ENCODE measurements around the gene MRPL28. TPM values are rescaled to one million over a fixed set of nuclear protein-coding genes. Genes with fewer than 3 reads are reported as not detected.
A peak's percentile ranks its signal among the peaks of the same experiment; 100 is the strongest.

MRPL28 gene
- polyA plus RNA-seq, 1 donor = 55.6 TPM

- peaks cover 63% of the 10 kb centered on the region for H3K36me3 ChIP-seq (ENCODE audit: control insufficient read depth, insufficient read depth, low read length)
- 100% methylated on average over 3 of the region's 5 CpGs for WGBS (ENCODE audit: insufficient coverage, low lambda C conversion rate)
Measured at GRCh38 chr16:373020-373598, 2.8 kb upstream of the MRPL28 start.

DNA sequence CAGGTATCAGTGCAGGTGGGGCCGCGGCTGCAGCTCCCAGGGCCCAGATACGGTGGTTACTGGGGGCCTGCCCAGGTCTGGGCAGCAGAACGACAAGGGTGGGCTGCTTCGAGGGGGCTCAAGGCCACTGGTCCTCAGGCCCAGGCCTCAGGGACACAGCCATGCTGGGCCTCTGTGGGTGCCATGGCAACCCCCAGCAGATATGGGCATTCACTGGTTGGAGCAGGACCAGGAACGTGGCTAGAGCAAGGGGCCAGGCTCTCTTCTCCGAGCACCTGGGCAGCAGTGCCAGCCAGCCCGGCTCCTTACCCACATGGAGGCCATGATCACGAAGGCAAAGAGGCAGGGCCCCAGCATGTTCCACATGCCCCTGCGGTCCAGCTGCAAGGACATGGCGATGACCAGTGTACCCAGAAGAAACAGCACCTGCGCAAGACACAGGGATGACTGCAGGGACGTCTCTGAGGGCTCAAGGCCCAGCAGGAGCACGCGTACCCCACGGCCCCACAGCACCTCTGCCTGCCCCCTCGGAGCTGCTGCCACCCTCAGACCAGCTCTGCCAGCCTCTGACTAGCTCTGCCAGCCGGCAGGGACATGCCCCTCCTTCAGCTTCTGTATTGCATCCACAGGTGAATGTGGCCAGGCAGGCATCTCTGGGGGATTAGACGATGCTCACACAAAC, 2.1 kb upstream of the MRPL28 start:
- no CpG with 5 or more reads among the region's 19 CpGs for WGBS (ENCODE audit: insufficient coverage, low lambda C conversion rate)
- peaks cover 3% of the 10 kb centered on the region for H3K9me3 ChIP-seq (ENCODE audit: control insufficient read depth, low read depth, low read length)
- peaks cover 70% of the 10 kb centered on the region for H3K36me3 ChIP-seq (ENCODE audit: control insufficient read depth, insufficient read depth, low read length)
- H3K4me1 ChIP-seq (ENCODE audit: control insufficient read depth, insufficient read depth, low read length) = peaks cover 12% of the 10 kb centered on the region
- H3K4me3 ChIP-seq (ENCODE audit: low read length) = no peak overlapping the region
- H3K27ac ChIP-seq (ENCODE audit: low read length) = no peak overlapping the region
- no peaks in the 10 kb centered on the region for H3K27me3 ChIP-seq (ENCODE audit: control insufficient read depth, insufficient read depth, low read length)
- no peak for DNase-seq

More at GRCh38 chr16:373020-373598, 2.8 kb upstream of the MRPL28 start:
- DNase-seq = no peak
- H3K4me1 ChIP-seq (ENCODE audit: control insufficient read depth, insufficient read depth, low read length) = peaks cover 12% of the 10 kb centered on the region
- no peak overlapping the region for H3K27ac ChIP-seq (ENCODE audit: low read length)
- no peak overlapping the region for H3K4me3 ChIP-seq (ENCODE audit: low read length)
- H3K9me3 ChIP-seq (ENCODE audit: control insufficient read depth, low read depth, low read length) = peaks cover 3% of the 10 kb centered on the region
- H3K27me3 ChIP-seq (ENCODE audit: control insufficient read depth, insufficient read depth, low read length) = no peaks in the 10 kb centered on the region

GRCh38 chr16:371515-372301, 1.4 kb upstream of the MRPL28 start:
- no peaks in the 10 kb centered on the region for H3K27me3 ChIP-seq (ENCODE audit: control insufficient read depth, insufficient read depth, low read length)
- no peak overlapping the region for H3K27ac ChIP-seq (ENCODE audit: low read length)
- peaks cover 12% of the 10 kb centered on the region for H3K4me1 ChIP-seq (ENCODE audit: control insufficient read depth, insufficient read depth, low read length)
- H3K36me3 ChIP-seq (ENCODE audit: control insufficient read depth, insufficient read depth, low read length) = peaks cover 69% of the 10 kb centered on the region
- no peak for DNase-seq
- no CpG with 5 or more reads among the region's 31 CpGs for WGBS (ENCODE audit: insufficient coverage, low lambda C conversion rate)
- no peak overlapping the region for H3K4me3 ChIP-seq (ENCODE audit: low read length)
- H3K9me3 ChIP-seq (ENCODE audit: control insufficient read depth, low read depth, low read length) = no peaks in the 10 kb centered on the region

- H3K27me3 ChIP-seq (ENCODE audit: control insufficient read depth, insufficient read depth, low read length) = no peaks in the 10 kb centered on the region
- peaks cover 66% of the 10 kb centered on the region for H3K36me3 ChIP-seq (ENCODE audit: control insufficient read depth, insufficient read depth, low read length)
- no peak for DNase-seq
- H3K4me3 ChIP-seq (ENCODE audit: low read length) = no peak overlapping the region
- no peaks in the 10 kb centered on the region for H3K9me3 ChIP-seq (ENCODE audit: control insufficient read depth, low read depth, low read length)
- peaks cover 12% of the 10 kb centered on the region for H3K4me1 ChIP-seq (ENCODE audit: control insufficient read depth, insufficient read depth, low read length)
- no peak overlapping the region for H3K27ac ChIP-seq (ENCODE audit: low read length)
- no CpG with 5 or more reads among the region's 10 CpGs for WGBS (ENCODE audit: insufficient coverage, low lambda C conversion rate)
Measured at GRCh38 chr16:370979-371514, 709 bp upstream of the MRPL28 start.

GRCh38 chr16:369866-370436, 387 bp downstream of the MRPL28 start:
- DNase-seq = peak in 1 of 2 donors; percentile 27

GRCh38 chr16:369275-369865, 968 bp downstream of the MRPL28 start:
- no peak for DNase-seq
- peak overlapping the region; percentile 16 for H3K4me3 ChIP-seq (ENCODE audit: low read length)
- peaks cover 6% of the 10 kb centered on the region for H3K27me3 ChIP-seq (ENCODE audit: control insufficient read depth, insufficient read depth, low read length)
- H3K27ac ChIP-seq (ENCODE audit: low read length) = no peak overlapping the region
- WGBS (ENCODE audit: insufficient coverage, low lambda C conversion rate) = 60% methylated on average over 1 of the region's 20 CpGs
- H3K4me1 ChIP-seq (ENCODE audit: control insufficient read depth, insufficient read depth, low read length) = peaks cover 15% of the 10 kb centered on the region
- peaks cover 52% of the 10 kb centered on the region for H3K36me3 ChIP-seq (ENCODE audit: control insufficient read depth, insufficient read depth, low read length)
- H3K9me3 ChIP-seq (ENCODE audit: control insufficient read depth, low read depth, low read length) = no peaks in the 10 kb centered on the region

More at GRCh38 chr16:369866-370436, 387 bp downstream of the MRPL28 start:
- WGBS (ENCODE audit: insufficient coverage, low lambda C conversion rate) = no CpG with 5 or more reads among the region's 44 CpGs
- Histone ChIP-seq H3K36me3 (ENCODE audit: control insufficient read depth, insufficient read depth, low read length) (peaks cover 58% of the 10 kb centered on the region), H3K27ac (ENCODE audit: low read length) (no peak overlapping the region), H3K4me1 (ENCODE audit: control insufficient read depth, insufficient read depth, low read length) (peaks cover 12% of the 10 kb centered on the region), H3K4me3 (ENCODE audit: low read length) (peak overlapping the region; percentile 16), H3K27me3 (ENCODE audit: control insufficient read depth, insufficient read depth, low read length) (no peaks in the 10 kb centered on the region), H3K9me3 (ENCODE audit: control insufficient read depth, low read depth, low read length) (no peaks in the 10 kb centered on the region)

DNA sequence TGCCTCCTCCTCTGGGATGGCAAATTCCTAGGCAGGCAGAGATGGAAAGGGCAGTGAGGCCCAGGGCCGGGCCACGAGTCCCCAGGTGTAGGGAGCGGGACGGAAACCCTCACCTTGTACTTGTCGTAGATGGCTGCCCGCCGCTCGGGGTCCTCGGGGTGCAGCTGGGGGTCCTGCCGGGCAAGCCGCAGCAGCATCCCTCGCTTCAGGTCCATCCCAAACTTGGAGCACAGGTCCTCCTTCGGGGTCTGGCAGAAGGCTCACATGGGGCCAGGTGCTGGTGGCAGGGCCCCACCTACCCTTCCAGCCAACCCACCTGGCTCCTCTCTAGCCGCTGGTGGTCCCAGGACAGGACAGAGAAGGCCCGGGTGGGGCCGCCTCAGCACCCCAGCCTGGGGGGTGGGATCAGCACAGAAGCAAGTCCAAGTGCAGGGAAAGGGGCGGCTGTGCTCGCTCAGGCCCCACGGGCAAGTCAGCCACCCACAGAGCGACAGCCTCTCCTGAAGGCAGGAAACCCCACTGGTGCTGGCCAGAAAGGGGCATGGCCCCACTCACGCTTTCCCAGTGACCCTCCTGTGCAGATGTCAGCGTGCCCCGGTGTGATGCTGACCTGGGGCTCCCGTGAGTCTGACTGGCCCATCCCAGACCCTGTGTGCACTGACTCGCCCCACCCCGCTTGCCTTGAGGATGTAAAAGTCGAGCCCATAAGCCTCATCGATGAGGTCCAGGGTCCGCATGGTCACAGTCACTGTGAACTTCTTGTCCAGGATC, 1.8 kb downstream of the MRPL28 start:
- Histone ChIP-seq H3K9me3 (ENCODE audit: control insufficient read depth, low read depth, low read length) (no peaks in the 10 kb centered on the region), H3K36me3 (ENCODE audit: control insufficient read depth, insufficient read depth, low read length) (peaks cover 46% of the 10 kb centered on the region), H3K27me3 (ENCODE audit: control insufficient read depth, insufficient read depth, low read length) (peaks cover 8% of the 10 kb centered on the region), H3K4me3 (ENCODE audit: low read length) (no peak overlapping the region), H3K27ac (ENCODE audit: low read length) (no peak overlapping the region), H3K4me1 (ENCODE audit: control insufficient read depth, insufficient read depth, low read length) (peaks cover 15% of the 10 kb centered on the region)
- no peak for DNase-seq
- WGBS (ENCODE audit: insufficient coverage, low lambda C conversion rate) = 80% methylated on average over 1 of the region's 29 CpGs

DNA sequence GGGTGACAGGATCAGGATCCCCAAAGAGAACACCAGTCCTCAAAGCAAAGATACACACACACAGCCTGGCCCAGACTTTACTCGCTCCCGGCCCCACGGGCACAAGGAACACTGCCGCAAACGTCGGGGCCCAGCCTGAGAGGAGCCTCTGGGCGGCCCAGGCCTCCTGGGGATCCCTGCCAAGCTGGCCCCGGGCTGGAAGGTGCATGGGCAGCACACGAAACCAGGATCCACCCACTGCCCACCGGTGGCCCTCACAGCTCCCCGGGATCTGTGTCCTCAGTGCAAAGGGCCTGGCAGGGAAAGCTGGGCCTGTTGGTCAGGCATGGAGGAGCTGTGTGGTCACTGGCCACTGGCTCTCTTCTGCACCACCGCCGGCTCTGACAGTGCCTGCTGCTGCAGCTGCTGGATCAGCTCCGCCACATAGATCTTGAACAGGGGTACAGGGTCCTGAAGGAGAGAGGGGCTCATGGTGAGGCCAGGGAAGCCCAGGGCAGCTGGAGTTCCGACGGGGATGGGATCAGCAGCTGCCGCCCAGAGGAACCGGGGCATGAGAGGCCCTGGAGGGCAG, 2.9 kb downstream of the MRPL28 start:
- peaks cover 15% of the 10 kb centered on the region for H3K4me1 ChIP-seq (ENCODE audit: control insufficient read depth, insufficient read depth, low read length)
- no peaks in the 10 kb centered on the region for H3K9me3 ChIP-seq (ENCODE audit: control insufficient read depth, low read depth, low read length)
- H3K36me3 ChIP-seq (ENCODE audit: control insufficient read depth, insufficient read depth, low read length) = peaks cover 37% of the 10 kb centered on the region
- H3K4me3 ChIP-seq (ENCODE audit: low read length) = no peak overlapping the region
- H3K27ac ChIP-seq (ENCODE audit: low read length) = no peak overlapping the region
- DNase-seq = no peak
- H3K27me3 ChIP-seq (ENCODE audit: control insufficient read depth, insufficient read depth, low read length) = peaks cover 11% of the 10 kb centered on the region
- no CpG with 5 or more reads among the region's 18 CpGs for WGBS (ENCODE audit: insufficient coverage, low lambda C conversion rate)

DNA sequence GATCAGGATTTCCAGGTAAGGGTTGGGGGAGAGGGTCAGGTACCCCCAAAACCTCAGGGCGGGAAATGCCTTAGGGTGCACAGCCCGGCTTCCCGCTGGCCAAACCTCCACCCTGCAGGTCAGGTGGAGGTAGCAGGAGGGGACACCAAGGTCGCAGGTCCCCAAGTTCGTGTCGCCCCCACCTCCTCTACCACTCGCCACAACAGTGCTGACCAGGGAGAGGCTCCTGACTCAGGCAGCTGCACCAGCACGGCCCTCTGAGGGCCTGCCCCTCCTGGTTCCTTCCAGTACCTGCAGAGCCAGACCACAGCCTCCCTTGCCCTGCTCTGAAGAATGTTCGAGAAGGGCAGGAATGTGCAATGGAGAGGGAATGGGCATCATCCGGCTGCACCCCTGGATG, 3.9 kb downstream of the MRPL28 start:
- no peak for DNase-seq
- WGBS (ENCODE audit: insufficient coverage, low lambda C conversion rate) = no CpG with 5 or more reads among the region's 10 CpGs
- H3K27me3 ChIP-seq (ENCODE audit: control insufficient read depth, insufficient read depth, low read length) = peaks cover 11% of the 10 kb centered on the region
- H3K4me3 ChIP-seq (ENCODE audit: low read length) = no peak overlapping the region
- no peaks in the 10 kb centered on the region for H3K9me3 ChIP-seq (ENCODE audit: control insufficient read depth, low read depth, low read length)
- no peak overlapping the region for H3K27ac ChIP-seq (ENCODE audit: low read length)
- peaks cover 27% of the 10 kb centered on the region for H3K36me3 ChIP-seq (ENCODE audit: control insufficient read depth, insufficient read depth, low read length)
- peaks cover 15% of the 10 kb centered on the region for H3K4me1 ChIP-seq (ENCODE audit: control insufficient read depth, insufficient read depth, low read length)

Data from large intestine (tissue), 3 donors.